Measurements from ENCODE around the gene ASTL.

Gene ASTL

DNA sequence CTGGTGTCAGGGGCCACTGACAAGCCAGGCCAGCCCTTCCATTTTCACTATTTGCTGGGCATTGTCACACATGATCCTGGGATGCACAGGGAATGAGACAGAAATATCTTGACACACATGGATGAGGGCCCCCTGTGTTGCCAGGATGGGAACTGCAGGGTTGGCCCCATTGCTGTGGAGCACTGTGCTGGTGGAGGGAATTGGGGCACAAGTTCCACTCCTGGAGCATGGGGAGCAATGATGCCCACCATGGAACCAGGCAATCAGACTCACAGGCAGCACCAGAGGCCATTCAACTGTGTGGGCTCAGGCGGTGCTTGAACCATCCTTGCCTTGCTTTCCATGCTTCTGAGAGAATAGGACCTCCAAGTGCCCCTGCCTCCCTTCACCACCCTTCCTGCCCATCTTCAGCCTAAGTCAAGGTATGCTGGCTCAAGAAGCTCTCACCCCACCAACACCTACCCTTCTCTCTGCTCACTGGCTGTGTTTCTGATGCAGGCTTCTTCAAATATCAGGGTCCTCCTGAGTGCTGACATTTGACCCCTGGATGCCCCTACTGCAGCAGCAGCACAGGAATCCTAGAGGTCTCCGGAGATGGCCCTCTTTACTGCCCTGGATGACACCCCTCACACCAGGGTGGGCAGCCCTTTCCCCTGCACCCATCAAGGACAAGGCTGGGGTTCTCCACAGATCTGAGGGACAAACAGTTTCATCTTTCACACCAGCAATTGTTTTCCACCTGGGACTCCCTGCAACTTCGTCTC, 33.0 kb downstream of the ASTL start:
- no peaks in the 10 kb centered on the region for H3K36me3 ChIP-seq (ENCODE audit: low read length)
- H4K20me1 ChIP-seq (ENCODE audit: low read depth, low read length): no peaks in the 10 kb centered on the region
- H3K9me3 ChIP-seq (ENCODE audit: insufficient read depth, low read length): peaks cover 8% of the 10 kb centered on the region; the same call in 1 of the 2 replicates
- no peak overlapping the region for H3K4me2 ChIP-seq (ENCODE audit: low read depth, low read length, poor library complexity, severe bottlenecking)
- H3K9me2 ChIP-seq (replicated peaks; ENCODE audit: insufficient read depth, low read length): no peaks in the 10 kb centered on the region
- no peak for TF ChIP-seq EZH2phosphoT487 (conservative IDR thresholded peaks at IDR 0.05; ENCODE audit: low read length)
- TF ChIP-seq CTCF (IDR thresholded peaks at IDR 0.05; ENCODE audit: insufficient read depth, low read length, poor library complexity, severe bottlenecking): no peak
- no peaks in the 10 kb centered on the region for H3K79me2 ChIP-seq (ENCODE audit: insufficient read depth, low read length)
- no peaks in the 10 kb centered on the region for H3F3A ChIP-seq (ENCODE audit: insufficient read depth)
- no peak overlapping the region for H3K9ac ChIP-seq (ENCODE audit: low read length)
- no peak overlapping the region for H2AFZ ChIP-seq (ENCODE audit: low read depth, low read length, severe bottlenecking)
- H3K27ac ChIP-seq (ENCODE audit: low read depth, low read length): no peak overlapping the region
- H3K27me3 ChIP-seq (ENCODE audit: low read length): no peaks in the 10 kb centered on the region
- no peak overlapping the region for H3K4me3 ChIP-seq (ENCODE audit: insufficient read depth, low read length, poor library complexity, severe bottlenecking)

- TF ChIP-seq EZH2phosphoT487 (conservative IDR thresholded peaks at IDR 0.05; ENCODE audit: low read length) (no peak), CTCF (IDR thresholded peaks at IDR 0.05; ENCODE audit: insufficient read depth, low read length, poor library complexity, severe bottlenecking) (no peak)
- Histone ChIP-seq H3K27ac (ENCODE audit: low read depth, low read length) (no peak overlapping the region), H3K4me2 (ENCODE audit: low read depth, low read length, poor library complexity, severe bottlenecking) (no peak overlapping the region), H2AFZ (ENCODE audit: low read depth, low read length, severe bottlenecking) (no peak overlapping the region), H3K79me2 (ENCODE audit: insufficient read depth, low read length) (no peaks in the 10 kb centered on the region), H3K27me3 (ENCODE audit: low read length) (no peaks in the 10 kb centered on the region), H3K9me3 (ENCODE audit: insufficient read depth, low read length) (peaks cover 8% of the 10 kb centered on the region; the same call in 1 of the 2 replicates), H3K9me2 (replicated peaks; ENCODE audit: insufficient read depth, low read length) (no peaks in the 10 kb centered on the region), H3K9ac (ENCODE audit: low read length) (no peak overlapping the region), H3K36me3 (ENCODE audit: low read length) (no peaks in the 10 kb centered on the region), H3K4me3 (ENCODE audit: insufficient read depth, low read length, poor library complexity, severe bottlenecking) (no peak overlapping the region), H3F3A (ENCODE audit: insufficient read depth) (no peaks in the 10 kb centered on the region), H4K20me1 (ENCODE audit: low read depth, low read length) (no peaks in the 10 kb centered on the region)
Observed at GRCh38 chr2:96104487-96104861, 33.8 kb downstream of the ASTL start.

DNA sequence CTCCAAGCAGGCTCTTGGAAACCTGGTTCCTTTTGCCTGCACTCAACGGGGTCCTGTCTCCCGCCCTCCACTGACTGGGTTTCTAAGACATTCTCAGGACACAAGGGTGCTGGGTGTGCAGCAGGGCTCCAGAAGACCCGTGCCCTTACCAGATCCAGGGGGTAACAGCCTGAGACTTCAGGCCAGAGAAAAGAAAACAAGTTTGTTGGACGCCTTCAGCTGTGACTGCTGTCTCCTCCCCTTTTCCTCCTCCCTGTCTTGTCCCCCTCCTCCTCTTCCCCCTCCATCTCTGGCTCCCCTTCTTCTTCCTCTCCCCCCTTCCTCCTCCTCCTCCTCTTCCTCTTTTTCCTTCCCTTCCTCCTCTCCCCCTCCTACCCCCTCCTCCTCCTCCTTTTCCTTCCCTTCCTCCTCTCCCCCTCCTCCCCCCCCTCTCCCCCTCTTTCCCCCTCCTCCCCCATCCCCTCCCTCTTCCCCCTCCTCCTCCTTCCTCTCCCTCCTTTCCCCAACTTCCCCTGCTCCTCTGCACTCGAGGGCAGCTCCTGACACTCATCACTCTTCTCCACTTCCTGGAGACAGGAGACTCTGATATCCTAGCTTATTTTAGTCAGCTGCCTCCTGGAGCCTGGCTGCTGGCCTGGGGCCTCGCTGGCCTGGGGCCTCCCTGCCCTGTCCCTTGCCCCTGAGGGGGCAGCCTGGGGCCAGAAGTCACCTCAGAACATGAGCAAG, 34.4 kb downstream of the ASTL start:
- no peaks in the 10 kb centered on the region for H3F3A ChIP-seq (ENCODE audit: insufficient read depth)
- H3K4me2 ChIP-seq (ENCODE audit: low read depth, low read length, poor library complexity, severe bottlenecking): no peak overlapping the region
- no peak overlapping the region for H3K27ac ChIP-seq (ENCODE audit: low read depth, low read length)
- no peaks in the 10 kb centered on the region for H3K36me3 ChIP-seq (ENCODE audit: low read length)
- H3K4me3 ChIP-seq (ENCODE audit: insufficient read depth, low read length, poor library complexity, severe bottlenecking): no peak overlapping the region
- no peak overlapping the region for H3K9ac ChIP-seq (ENCODE audit: low read length)
- H3K9me3 ChIP-seq (ENCODE audit: insufficient read depth, low read length): peaks cover 8% of the 10 kb centered on the region; the same call in 1 of the 2 replicates
- H3K79me2 ChIP-seq (ENCODE audit: insufficient read depth, low read length): no peaks in the 10 kb centered on the region
- H2AFZ ChIP-seq (ENCODE audit: low read depth, low read length, severe bottlenecking): no peak overlapping the region
- H3K27me3 ChIP-seq (ENCODE audit: low read length): no peaks in the 10 kb centered on the region
- H4K20me1 ChIP-seq (ENCODE audit: low read depth, low read length): no peaks in the 10 kb centered on the region
- H3K9me2 ChIP-seq (replicated peaks; ENCODE audit: insufficient read depth, low read length): no peaks in the 10 kb centered on the region
- TF ChIP-seq EZH2phosphoT487 (conservative IDR thresholded peaks at IDR 0.05; ENCODE audit: low read length): no peak
- TF ChIP-seq CTCF (IDR thresholded peaks at IDR 0.05; ENCODE audit: insufficient read depth, low read length, poor library complexity, severe bottlenecking): no peak
